Stimulated activated CD8-positive, alpha-beta memory T cell treated with anti-CD3 and anti-CD28 coated beads, Interleukin-4, amount 100 ng/mL, for 4 hours (primary cell): ENCODE data around the gene JDP2.
"Not testable (repeated sequence)": the region's sequence is repeated elsewhere in the genome, so short reads cannot be mapped to it uniquely, and the experiment has no call there.

Source experiments
- DNase-seq, 2 donors: peaks; one replicate each; pipeline ENCODE4 v3.0.0-alpha.2; 2020; ENCODE audit warnings: low read depth in 2 of 2, low spot score in 1 of 2

JDP2 gene

DNA sequence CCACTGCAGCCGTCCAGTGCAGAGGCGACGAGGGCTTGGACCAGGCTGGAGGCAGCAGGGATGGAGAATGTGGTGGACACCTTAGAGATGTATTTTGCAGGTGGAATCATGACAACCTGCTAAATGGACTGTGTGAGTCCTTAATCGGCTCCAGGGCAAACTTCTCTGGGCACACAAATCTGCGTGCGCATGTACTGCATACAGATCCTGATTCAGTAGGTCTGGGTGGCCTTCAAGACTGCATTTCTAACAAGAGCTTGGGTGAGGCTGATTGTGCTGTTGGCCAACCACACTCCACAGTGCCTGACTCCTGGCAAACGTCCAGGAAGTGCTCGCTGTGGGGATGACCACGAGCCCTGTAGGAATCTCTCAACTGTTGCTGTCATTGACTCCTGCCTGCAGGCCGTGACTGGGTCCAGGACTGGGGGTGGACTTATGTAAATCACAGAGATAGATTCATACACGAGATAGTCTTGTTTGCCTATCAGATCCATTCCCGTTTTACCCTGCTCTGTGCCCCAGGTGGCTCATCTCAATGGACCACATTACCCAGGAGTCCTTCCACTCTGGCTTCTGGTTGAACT, 27.2 kb downstream of the JDP2 start:
- no peak for DNase-seq

DNA sequence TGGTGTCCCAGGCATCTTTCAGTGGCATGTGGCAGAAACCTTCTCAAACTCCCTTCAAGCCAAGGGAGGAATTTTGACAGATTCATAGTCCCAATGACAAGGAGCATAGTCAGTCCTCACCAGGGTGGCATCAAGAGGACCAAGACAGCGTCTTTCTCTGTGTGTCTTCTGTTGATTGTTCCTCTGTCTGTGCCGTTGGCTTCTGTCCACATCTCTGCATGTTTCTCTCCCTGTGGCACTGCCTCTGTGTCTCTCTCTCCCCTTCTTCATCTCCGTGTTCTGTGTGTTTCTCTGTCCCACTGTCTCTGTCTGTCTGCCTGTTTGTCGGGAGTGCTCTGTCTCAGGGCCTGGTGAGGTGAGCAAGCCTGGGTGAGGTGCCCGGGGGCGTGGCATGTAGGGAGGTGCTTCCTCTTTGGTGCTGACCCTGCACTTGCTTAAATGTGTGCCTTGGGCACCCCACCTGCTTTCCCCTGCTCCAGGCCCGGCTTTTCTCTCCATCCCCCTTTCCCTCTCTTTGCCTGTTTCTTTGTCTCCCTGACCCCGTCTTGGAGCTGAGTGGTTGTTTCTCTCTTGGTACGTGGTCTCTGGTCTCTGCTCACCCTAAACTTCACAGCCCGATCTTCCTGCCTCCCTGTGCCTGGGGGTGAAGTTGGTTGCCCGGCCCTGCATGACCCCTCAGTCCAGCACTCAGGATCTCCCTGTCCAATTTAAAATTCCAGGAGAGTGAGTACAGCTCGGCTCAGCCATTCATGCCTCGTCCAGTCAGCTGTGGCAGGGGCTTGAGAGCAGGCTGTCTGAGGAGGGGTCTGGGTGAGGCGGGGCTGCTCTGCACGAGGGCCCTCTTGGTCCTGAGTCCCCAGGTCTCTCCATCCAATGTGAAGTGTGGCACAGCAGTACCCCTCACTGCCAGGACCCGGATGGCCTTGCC, 28.5 kb downstream of the JDP2 start:
- no peak for DNase-seq

DNA sequence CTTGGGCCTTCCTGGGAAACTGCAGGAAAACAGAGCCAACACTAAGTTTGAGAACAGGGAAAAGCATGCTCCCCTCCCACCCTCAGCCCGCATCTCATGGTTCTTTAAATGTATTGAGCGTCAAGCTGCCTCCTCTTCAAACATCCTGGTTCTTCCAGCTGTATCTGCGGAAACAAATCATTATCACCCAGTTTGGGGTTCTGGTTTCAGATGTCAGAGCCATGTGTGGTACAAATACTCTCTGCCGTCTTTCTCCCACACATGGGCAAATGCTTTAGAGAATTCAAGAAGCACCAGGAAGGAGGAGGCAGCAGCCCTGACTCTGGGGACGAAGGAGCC, 29.1 kb downstream of the JDP2 start:
- no peak for DNase-seq

DNA sequence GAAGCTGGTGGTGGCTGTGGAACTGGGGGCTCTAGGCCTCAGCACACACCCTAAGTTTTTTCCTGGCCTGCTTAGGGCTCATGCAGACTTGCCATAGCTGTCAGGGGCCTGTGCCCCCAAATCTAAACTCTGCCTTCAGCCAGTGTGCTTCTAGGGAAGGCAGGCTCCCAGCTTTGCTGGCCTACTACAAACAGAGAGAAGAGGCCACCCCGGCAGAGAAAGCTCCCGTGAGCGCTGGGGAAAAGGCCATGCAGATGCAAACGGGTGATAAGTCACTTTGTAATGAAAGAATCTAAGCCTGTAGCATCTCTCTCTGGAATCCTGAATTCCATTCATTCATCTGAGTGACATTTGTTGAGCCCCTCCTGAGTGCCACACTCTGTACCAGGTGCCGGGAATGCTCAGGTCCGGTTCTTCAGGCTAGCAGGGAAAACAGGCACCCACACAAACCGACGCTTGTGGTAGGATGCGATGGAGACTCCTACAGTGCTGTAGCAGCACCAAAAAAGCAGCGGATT, 29.9 kb downstream of the JDP2 start:
- no peak for DNase-seq

DNA sequence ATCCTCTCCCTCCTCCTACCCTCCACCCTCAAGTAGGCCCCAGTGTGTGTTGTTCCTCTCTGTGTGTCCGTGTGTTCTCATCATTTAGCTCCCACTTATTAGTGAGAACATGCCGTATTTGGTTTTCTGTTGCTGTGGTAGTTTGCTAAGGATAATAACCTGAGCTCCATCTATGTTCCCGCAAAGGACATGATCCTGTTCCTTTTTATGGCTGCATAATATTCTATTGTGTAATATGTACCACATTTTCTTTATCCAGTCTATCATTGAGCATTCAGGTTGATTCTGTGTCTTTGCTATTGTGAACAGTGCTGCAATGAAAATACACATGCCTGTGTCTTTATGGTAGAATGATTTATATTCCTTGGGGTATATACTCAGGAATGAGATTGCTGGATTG, 30.5 kb downstream of the JDP2 start:
- no peak for DNase-seq

DNA sequence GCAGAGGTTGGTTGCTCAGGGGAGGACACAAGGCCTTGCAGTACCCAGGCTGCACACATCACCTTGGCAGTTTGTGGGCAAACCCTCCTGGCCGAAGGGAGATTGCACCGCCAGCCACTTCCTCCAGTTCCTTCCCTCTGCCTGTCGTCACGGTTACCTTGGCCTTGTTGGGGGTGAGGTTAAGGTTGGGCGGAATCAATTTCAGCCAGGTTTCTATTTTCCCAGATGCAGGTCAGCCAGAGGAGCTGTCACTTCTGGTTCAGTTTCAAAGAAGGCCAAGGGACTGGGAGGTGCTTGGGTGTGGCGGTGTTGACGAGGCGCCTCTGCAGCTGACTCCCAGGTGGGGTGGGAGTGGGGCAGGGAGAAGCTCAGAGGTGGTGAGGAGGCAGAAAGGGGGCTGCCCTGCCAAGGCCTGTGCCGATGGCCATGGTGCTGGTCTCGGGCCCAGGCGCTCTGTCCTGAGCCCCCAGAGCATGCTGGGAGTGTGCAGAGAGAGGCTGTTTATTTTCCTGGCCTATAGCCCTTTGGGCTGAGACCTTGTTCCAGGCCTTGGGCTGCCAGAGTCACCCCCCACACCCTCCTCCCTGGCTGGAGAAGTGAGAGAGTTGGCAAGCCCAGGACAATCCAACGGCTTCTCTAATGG, 31.4 kb downstream of the JDP2 start:
- no peak for DNase-seq

DNA sequence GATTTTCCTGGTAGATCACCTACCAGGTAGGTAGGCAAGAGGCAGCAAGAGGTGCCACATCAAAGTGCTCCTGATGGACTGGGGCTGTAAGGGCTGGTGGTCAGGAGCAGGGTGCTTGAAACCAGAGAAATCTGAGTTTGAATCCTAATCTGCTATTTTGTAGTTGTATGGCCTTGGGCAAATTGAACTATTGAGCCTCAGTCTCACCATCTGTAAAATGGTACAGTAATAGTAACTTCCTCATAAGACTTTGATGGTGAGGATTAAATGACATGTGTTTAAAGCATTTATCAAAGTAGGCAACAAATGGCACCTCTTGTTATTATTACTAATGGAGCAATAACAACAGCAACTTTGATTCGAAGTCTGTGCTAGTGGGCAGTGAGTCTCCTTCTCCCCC, 32.0 kb downstream of the JDP2 start:
- no peak for DNase-seq

DNA sequence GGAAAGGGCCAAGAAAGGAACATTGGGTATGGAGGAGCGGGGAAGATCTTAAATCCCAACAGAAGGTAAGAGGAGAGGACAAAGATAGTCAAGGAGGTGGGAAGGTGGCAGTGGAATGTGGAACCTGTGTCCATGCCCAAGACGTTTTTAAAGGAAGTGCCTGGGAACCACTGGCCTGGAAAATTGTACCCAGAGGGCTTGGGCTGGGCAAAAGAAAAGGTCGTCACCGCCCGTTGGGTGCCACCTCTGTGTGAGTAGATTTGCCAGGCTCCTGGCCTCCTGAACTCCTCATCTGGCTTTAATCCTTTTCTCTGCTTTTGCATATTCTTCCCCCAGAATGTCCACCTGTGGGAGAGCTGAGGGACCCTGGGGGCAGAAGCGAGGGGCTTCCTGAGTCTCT, 32.6 kb downstream of the JDP2 start:
- DNase-seq = no peak

DNA sequence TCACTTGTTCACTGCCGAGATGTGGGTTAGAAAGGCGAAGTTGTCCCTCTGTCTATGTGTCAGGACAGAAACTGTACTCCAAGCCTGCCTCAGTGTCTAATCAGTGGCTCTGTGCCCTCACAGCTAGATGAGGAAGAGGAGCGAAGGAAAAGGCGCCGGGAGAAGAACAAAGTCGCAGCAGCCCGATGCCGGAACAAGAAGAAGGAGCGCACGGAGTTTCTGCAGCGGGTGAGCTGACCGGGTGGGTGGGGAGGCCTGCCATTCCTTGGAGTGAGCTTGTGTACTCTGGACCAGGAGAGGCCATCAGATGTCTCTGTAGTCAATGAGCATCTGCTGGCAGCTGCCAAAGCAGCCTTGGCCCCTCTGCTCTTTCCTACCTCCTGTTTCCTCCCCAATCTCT, 33.5 kb downstream of the JDP2 start:
- DNase-seq = no peak

DNA sequence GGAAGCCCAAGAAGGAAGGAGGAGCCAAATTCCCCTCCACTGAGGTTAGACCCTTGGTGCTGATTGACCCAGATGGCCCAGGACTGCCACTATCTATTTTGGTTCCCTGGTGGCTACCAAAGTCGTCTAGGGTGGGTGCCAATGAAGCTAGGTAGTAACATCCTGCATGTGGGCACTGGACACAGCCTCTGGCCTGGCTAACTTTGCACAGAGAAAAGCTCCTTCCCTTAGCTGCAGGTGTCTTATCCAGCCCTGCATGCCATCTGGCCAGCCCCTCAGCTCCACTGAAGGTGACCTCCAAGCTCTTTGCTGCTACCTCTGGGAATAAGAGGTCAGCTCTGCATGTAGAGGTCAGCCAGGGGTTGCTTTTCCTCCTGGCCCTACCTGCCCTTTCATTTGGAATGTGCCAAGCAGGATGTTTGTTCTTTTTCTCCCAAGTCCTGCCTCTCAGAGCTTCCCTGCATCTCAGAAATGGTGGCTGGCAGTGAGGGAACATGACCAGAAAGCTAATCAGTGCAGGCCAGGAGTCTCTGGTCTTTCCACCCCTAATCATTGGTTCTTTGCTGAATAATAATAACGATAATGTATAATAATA, 34.0 kb downstream of the JDP2 start:
- DNase-seq = no peak

DNA sequence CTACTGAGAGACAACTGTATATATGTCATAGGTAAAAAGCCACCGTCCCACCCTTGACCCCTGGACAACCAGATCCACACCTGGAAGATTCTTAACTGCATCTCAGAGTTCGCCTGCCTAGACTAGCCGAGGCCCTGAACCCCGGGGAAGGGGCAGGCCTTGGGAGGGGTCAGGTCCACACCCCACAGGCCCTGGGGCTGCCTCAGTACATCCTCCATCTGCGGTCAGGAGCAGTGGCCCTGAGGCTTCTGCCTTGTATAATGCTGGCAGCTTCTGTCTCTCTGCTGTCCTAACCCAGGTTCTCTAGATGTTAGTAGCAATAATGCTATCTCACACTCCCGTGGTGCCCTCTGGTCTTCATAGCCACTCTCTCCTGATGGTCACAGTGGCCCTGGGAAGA, 36.8 kb downstream of the JDP2 start:
- DNase-seq = no peak

DNA sequence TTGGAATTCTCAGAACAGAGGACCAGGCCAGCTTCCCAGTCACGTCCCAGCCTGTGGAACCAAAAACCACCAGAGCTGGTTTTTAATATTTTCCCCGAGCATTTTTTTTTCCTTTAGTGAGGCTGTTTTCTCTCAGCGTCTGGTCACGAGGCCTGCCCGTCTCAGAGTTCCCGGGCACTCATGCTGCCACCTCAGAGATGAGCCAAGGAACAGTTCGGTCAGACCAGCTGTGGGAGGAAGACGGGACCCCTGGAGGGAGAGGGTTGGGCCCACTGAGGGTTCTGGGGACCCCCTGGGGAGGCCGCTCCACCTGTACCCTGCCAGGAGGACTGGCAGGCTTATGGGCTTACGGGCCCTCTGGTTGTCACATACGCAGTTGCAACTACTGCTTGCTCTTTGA, 39.9 kb downstream of the JDP2 start:
- DNase-seq = no peak

DNA sequence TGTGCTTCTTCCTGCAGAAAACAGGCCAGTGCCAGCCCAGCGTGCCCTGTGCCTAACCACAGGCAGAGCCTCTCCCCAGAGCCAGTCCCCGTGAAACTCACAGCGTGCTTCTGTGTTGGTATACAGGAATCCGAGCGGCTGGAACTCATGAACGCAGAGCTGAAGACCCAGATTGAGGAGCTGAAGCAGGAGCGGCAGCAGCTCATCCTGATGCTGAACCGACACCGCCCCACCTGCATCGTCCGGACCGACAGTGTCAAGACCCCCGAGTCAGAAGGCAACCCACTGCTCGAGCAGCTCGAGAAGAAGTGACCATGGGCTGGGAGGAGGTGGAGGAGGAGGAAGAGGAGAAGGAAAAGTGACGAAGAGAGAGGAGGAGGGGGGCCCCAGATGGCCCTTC, 41.3 kb downstream of the JDP2 start:
- no peak for DNase-seq

DNA sequence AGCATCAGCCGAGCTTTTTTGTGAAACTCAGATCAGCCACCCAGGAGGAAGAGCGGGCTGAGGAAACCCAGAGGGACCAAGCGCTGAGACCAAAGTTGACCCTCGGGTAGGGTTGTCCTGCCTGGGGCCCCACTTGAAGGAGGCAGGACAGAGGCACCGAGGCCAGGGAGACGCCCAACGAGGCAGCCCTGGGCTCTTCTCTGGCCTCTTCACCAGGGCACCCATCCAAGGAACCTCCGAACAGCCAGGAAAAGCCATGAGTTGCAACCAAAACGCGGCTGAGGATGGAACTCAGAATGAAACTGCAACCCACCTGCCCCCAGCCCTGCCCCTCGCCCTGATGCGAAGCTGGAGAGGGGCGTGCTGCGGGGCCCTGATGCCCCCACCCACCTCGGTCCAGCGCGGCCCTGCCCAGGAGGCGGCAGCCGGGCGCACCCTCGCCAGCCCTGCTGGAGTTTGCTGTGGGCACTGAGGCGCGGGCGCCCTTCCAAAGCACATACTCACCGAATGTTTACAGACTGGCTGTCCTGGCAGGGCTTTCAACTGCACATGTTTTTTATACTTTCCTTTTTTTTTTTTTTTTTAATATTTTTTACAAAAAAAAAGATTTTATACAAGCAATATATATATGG, 41.9 kb downstream of the JDP2 start:
- no peak for DNase-seq

DNA sequence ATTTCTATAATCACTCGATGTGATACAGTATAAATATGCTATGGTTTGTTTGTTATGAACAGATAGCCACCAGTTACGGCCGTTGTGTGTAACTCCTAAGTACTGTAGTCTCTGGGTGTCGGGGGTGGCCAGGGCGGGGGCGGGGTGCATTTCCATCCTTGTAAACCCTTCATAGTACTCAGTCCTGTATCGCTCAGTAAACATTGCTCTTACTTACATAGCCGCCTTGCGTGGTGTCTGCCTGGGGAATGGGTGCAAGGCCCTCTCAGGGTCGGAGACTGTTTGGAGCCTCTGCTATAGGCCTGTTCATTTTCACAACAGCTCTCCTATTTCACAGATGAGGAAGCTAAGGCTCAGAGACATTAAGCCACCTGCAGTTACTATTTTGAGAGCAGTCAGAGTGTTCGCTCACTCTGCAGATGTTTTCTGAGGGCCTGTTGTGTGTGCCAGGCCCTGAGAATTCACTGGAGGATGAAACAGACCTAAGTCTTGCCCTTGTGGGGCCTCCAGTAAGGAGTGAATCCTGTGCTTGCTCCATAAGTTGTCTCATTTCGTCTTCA, 42.5 kb downstream of the JDP2 start:
- no peak for DNase-seq

DNA sequence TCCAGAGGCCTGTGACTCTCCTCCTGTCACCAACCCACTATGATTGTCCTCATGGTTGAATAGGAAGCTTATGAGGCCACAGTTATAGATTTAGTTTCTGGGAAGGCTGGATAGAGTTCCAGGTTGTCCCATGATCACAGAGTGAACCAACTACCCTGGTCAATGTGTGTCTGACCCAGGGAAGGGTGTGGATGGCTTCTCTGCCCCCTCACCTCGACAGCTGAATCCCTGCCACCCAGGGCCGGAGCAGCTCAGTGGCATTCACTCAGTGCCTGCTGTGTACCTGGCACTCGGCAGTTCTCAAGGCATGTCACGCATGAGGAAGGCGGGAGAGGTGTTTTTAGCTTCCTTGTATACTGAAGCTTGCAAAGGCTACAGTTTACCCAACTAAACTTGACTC, 43.2 kb downstream of the JDP2 start:
- no peak for DNase-seq

DNA sequence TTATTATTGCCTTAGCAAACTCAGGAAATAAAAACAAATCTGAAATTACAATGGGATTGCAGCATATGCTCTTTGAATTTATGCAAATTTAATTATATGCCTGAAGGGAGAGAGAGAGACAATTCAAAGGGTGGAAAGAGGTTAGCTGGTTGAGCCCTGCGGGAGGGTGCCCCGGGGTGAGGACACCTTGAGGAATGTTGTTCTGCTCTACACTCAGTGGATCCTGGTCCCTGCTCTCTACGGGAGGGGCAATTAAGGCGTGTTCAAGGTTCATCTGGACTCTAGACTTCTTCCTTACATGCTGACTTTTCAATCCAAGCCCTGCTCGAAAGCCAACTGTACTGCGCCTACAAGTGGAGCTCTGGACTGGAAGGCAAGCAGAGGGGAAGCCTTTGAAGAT, 46.3 kb downstream of the JDP2 start:
- DNase-seq = not testable (repeated sequence)

DNA sequence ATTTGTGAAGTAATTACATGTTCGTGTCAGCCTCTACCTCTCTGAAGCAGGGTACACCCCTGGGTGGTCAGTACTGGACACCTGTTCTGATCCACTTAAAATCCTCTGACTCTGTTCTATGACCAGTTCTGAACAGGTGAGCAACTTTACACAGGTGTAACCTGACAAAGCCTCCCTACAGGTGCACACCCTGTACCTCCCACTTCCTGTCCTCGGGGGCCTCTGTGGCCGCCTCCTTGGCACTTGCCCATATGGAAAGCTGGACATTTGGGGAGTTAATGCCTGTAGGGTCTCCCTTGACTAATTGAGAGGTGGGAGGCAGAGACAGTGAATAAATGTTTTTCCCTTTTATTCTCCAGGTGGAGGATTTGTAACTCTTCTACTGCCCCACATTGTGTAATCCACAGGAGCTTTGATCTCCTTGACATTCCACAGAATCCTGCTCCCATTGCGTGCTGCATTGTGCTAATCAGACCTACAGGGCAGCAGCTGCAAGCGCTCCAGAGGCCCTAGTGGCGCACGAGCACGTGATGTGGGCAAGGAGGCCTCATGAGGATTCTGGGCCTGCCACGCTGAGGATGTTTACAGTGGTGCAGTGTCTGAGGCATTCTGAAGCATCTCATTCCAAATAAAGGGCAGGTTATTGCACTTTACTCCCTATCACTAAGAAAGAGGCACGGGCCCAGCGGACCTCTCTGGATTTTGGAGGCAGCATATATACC, 48.6 kb downstream of the JDP2 start:
- DNase-seq = no peak

DNA sequence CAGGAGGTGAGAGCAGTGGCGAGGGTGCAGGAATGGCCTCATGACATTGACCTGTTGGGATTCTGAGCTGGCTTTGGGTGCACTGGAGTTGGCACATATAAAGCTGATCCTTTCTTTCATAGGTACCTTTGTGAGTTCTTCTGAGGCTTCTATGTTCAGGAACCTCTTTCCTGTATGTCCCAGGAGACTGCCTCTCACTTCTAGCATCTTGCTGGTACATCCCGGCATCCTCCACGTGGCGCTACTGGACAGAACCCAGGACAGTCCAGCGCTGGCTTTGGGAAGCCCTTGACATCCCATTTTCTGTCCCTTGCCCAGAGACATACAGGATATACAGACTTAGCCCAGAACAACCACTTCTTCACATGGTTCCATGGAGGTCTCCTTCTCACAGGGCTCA, 50.1 kb downstream of the JDP2 start:
- DNase-seq = no peak

DNA sequence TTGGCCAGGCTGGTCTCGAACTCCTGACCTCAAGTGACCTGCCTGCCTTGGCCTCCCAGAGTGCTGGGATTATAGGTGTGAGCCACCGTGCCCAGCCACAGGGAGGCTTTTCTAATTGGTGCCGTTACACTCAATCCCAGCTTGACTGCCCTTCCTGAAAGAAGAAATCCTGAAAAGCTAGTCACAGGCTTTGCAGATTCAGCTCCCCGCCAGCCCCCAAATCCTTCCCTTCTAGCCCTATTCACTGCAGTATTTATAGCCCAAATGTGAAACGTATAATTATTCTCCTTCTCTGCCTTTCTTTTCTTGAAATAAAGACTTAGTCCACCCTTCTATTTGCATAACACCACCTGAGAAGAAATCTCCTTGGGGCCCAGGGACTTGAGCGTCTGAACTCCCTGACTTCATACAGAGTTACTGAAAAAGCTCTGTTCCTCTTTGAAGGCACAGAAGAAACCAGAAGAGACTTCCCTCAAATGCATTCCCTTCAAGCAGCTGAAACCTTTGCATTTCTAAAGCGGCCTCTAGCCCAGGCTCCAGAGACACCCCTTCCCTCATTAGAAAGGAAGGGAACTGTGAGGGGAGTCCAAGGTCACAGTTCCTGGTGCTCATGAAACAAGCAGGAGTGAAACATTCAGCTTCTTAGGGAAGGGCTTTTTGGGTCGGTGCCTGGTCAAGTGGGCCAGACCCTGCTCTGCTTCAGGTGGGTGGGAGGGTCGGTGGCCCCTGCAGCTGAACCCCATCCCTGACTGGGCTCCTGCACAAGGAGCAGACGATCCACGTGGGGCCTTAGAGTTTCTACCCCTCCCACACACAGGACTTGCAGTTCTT, 52.2 kb downstream of the JDP2 start:
- DNase-seq = no peak
